Panc1 (cell line): ENCODE measurements around the gene WDR90. TPM values are rescaled to one million over a fixed set of nuclear protein-coding genes. Genes with fewer than 3 reads are reported as not detected.

ENCODE experiments used
- ATAC-seq: fragments of 200-7000 bp; cut with Tn5 transposase; 2 replicates; pipeline ENCODE4 v1.9.1; 2020; ENCODE audit warnings: mild to moderate bottlenecking, moderate library complexity
- BruUV-seq: library from RNA; stranded (reverse); fragments of 400-500 nt; replicated peaks from 2 replicates; lab custom pipeline; 2021; lab: Mats Ljungman, UMichigan
- CTCF ChIA-PET: fragments of 300-600 bp; sonication (Branson Sonifier 250); formaldehyde crosslinking; loops from one replicate; lab custom pipeline; 2022; ENCODE audit warnings: antibody characterized with exemption; lab: Charles Lee
- POLR2A ChIA-PET: fragments of 300-600 bp; sonication (Branson Sonifier 250); formaldehyde crosslinking; loops from one replicate; lab custom pipeline; 2022; ENCODE audit warnings: antibody characterized with exemption; lab: Charles Lee
- DNase-seq: peaks from one replicate; pipeline ENCODE4 v3.0.0-alpha.2; 2010; ENCODE audit warnings: low read depth, low spot score
- H3K27ac ChIP-seq: 2 replicates; pipeline ENCODE4 v1.5.1; 2011; ENCODE audit warnings: mild to moderate bottlenecking, low read length, inconsistent platforms
- H3K27me3 ChIP-seq: fragments of 200-500 bp; sonication (Bioruptor generic); 2 replicates; pipeline ENCODE4 v1.6.0; 2014; ENCODE audit warnings: low read length, inconsistent platforms; ENCODE audit not compliant: control insufficient read depth, insufficient read depth
- H3K36me3 ChIP-seq: fragments of 200-500 bp; sonication (Bioruptor generic); 2 replicates; pipeline ENCODE4 v1.5.1; 2014; ENCODE audit warnings: inconsistent platforms, mild to moderate bottlenecking, low read length, moderate library complexity; ENCODE audit not compliant: control insufficient read depth, insufficient read depth
- H3K4me1 ChIP-seq: 2 replicates; pipeline ENCODE4 v1.5.1; 2011; ENCODE audit warnings: inconsistent platforms, mild to moderate bottlenecking, low read length, moderate library complexity; ENCODE audit not compliant: control insufficient read depth, insufficient read depth
- H3K4me3 ChIP-seq, 2 experiments: 2 replicates each; pipeline ENCODE4 v1.5.1; 2011 to 2012; ENCODE audit warnings: low read depth in 2 of 2, low read length in 2 of 2, mild to moderate bottlenecking in 2 of 2, inconsistent platforms in 1 of 2, moderate library complexity in 1 of 2
- H3K9me3 ChIP-seq: fragments of 200-500 bp; sonication (Bioruptor generic); 2 replicates; pipeline ENCODE4 v1.5.1; 2014; ENCODE audit warnings: low read depth, mild to moderate bottlenecking, inconsistent platforms, low read length, moderate library complexity; ENCODE audit not compliant: control insufficient read depth, insufficient read depth
- POLR2AphosphoS5 ChIP-seq: IDR thresholded peaks from 2 replicates; pipeline ENCODE4 v1.6.1; 2012; ENCODE audit warnings: mild to moderate bottlenecking, low read depth, low read length, moderate library complexity
- SIN3A ChIP-seq: IDR thresholded peaks from 2 replicates; pipeline ENCODE4 v1.6.1; 2012; ENCODE audit warnings: low read depth, mild to moderate bottlenecking, low read length, moderate library complexity, borderline replicate concordance; ENCODE audit not compliant: insufficient read depth
- TCF7L2 ChIP-seq: IDR thresholded peaks from 2 replicates; pipeline ENCODE4 v1.6.1; 2011; ENCODE audit warnings: mild to moderate bottlenecking, low read depth, low read length, inconsistent platforms
- in situ Hi-C: cut with HindIII; loops from 2 replicates; pipeline ENCODE4 v1.10.0; 2016; ENCODE audit warnings: low sequenced_read_pairs, low pct_unique_long_range_greater_than_20kb
- intact Hi-C: fragments of 100-400 bp; cut with micrococcal nuclease; formaldehyde crosslinking; loops from one replicate; pipeline ENCODE4 v1.10.0; 2022; ENCODE audit not compliant: unreplicated experiment
- total RNA-seq: library from RNA; stranded (reverse); gene quantifications from one replicate; pipeline ENCODE4 v1.2.1, GENCODE V29; 2021; ENCODE audit not compliant: unreplicated experiment
- TF ChIP-seq, protein P1 (sequence below): fragments of 450-650 bp; IDR thresholded peaks from 2 replicates; pipeline ENCODE4 v1.5.1; 2017; ENCODE audit warnings: mild to moderate bottlenecking
- TF ChIP-seq, protein P2 (sequence below), 2 experiments: IDR thresholded peaks; 2 replicates each; pipeline ENCODE4 v1.6.1; 2011 to 2012; ENCODE audit warnings: low read depth in 2 of 2, control low read depth in 1 of 2, low read length in 1 of 2, mild to moderate bottlenecking in 1 of 2, moderate library complexity in 1 of 2; ENCODE audit not compliant: insufficient read depth in 1 of 2

Gene WDR90
- total RNA-seq, 1 experiment from 2014 or later, result 58.9 TPM

DNA sequence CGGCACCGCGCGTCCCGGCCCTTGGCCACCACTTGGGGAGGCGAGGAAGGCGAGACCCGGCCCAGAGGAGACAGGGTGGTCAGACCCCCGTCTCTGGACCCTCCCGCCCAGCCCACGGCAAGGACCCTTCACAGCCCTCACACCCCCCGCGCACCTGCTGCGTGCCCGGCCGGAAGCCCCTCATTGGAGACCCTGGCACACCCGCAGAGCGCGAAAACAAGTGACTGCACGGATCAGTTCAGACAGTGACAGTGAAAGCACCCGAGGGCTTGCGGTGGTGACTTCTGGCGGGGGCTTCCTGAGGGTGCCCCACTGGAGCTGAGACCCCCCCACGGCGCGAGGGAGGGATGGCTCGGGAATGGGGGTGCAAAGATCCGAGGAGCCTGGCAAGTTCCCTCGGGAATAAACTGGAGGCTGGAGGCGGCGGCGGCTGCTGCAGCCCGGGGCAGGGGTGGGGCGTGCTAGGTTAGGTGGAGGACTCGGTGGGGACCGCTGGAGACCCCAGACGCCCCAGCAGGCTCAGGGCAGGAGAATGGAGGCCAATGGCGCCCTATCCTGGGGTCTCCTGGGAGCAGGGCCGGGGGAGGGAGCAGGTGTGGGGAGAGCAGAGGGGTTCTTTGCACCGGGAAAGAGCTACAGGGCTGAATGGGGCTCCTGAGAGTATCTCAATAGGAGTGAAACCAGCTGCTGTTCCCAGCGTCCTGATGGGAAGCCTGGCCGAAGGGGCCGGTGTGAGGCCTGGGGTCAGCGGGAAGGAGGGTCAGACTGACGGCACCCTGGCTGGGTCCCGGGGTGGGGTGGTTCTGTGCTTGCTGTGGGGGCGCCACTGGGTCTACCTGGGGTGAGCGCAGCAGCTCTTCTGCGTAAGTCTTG is 57.3 kb downstream of the WDR90 start:
- peak overlapping the region; percentile 33 to 56 for H3K4me3 ChIP-seq

DNA sequence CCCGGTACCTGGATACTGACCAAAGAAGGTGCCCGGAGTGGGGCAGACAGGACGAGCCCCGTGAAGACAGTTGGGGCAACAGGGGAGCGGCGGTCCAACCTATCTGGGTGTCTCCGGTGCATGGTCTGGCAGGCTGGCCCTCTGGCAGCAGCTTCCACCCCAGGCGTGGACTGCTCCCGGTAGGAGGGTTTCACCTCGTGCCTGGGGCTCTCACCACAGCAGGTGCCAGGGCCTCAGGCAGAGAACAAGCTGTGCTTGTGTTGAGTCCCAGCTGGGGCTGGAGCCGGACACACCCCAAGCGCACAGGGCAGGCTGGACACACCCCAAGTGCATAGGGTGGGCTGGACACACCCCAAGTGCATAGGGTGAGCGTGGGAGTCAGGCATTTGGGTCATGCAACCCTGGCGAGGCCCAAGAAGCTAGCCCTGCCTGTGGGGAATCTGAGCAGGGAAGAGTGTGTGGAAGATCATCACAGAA is 57.9 kb downstream of the WDR90 start:
- no peaks in the 10 kb centered on the region for H3K27me3 ChIP-seq
- peak overlapping the region in 1 of 2 experiments; percentile 56; a peak in 1 of 4 replicates for H3K4me3 ChIP-seq
- no peaks in the 10 kb centered on the region for H3K9me3 ChIP-seq
- TF ChIP-seq, protein P1, sequence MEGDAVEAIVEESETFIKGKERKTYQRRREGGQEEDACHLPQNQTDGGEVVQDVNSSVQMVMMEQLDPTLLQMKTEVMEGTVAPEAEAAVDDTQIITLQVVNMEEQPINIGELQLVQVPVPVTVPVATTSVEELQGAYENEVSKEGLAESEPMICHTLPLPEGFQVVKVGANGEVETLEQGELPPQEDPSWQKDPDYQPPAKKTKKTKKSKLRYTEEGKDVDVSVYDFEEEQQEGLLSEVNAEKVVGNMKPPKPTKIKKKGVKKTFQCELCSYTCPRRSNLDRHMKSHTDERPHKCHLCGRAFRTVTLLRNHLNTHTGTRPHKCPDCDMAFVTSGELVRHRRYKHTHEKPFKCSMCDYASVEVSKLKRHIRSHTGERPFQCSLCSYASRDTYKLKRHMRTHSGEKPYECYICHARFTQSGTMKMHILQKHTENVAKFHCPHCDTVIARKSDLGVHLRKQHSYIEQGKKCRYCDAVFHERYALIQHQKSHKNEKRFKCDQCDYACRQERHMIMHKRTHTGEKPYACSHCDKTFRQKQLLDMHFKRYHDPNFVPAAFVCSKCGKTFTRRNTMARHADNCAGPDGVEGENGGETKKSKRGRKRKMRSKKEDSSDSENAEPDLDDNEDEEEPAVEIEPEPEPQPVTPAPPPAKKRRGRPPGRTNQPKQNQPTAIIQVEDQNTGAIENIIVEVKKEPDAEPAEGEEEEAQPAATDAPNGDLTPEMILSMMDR, result no peak
- TF ChIP-seq POLR2AphosphoS5 (no peak), SIN3A (no peak), TCF7L2 (no peak)
- TF ChIP-seq, protein P2, sequence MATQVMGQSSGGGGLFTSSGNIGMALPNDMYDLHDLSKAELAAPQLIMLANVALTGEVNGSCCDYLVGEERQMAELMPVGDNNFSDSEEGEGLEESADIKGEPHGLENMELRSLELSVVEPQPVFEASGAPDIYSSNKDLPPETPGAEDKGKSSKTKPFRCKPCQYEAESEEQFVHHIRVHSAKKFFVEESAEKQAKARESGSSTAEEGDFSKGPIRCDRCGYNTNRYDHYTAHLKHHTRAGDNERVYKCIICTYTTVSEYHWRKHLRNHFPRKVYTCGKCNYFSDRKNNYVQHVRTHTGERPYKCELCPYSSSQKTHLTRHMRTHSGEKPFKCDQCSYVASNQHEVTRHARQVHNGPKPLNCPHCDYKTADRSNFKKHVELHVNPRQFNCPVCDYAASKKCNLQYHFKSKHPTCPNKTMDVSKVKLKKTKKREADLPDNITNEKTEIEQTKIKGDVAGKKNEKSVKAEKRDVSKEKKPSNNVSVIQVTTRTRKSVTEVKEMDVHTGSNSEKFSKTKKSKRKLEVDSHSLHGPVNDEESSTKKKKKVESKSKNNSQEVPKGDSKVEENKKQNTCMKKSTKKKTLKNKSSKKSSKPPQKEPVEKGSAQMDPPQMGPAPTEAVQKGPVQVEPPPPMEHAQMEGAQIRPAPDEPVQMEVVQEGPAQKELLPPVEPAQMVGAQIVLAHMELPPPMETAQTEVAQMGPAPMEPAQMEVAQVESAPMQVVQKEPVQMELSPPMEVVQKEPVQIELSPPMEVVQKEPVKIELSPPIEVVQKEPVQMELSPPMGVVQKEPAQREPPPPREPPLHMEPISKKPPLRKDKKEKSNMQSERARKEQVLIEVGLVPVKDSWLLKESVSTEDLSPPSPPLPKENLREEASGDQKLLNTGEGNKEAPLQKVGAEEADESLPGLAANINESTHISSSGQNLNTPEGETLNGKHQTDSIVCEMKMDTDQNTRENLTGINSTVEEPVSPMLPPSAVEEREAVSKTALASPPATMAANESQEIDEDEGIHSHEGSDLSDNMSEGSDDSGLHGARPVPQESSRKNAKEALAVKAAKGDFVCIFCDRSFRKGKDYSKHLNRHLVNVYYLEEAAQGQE (IDR thresholded peaks at IDR 0.05; ENCODE audit: insufficient read depth in 1 of 2, low read depth in 2 of 2, low read length in 1 of 2), result no peak
- intact Hi-C loops (no loop called here), in situ Hi-C loops (no loop called here)
- H3K36me3 ChIP-seq, result peaks cover 5% of the 10 kb centered on the region; the same call in 1 of the 2 replicates
- BruUV-seq, result no TSS peak
- POLR2A ChIA-PET, result no interaction called here
- ATAC-seq (peak; percentile 4; the same call in 1 of the 2 replicates), DNase-seq (no peak)
- CTCF ChIA-PET, result interaction anchor here (0.5 kb wide), 1 partner anchor 36 kb away, joined by 3 read pairs; no protein-coding TSS in a partner anchor
- H3K27ac ChIP-seq, result no peak overlapping the region
- peaks cover 29% of the 10 kb centered on the region for H3K4me1 ChIP-seq

More for the DNA sequence above, 57.3 kb downstream of the WDR90 start:
- BruUV-seq, result no TSS peak
- intact Hi-C loops, result no loop called here
- ChIA-PET CTCF (no interaction called here), POLR2A (no interaction called here)
- Histone ChIP-seq H3K27me3 (no peaks in the 10 kb centered on the region), H3K36me3 (peaks cover 5% of the 10 kb centered on the region; the same call in 1 of the 2 replicates), H3K9me3 (no peaks in the 10 kb centered on the region), H3K4me1 (peaks cover 23% of the 10 kb centered on the region), H3K27ac (no peak overlapping the region)
- TF ChIP-seq TCF7L2 (no peak), SIN3A (no peak), POLR2AphosphoS5 (no peak)
- TF ChIP-seq, protein P2 (IDR thresholded peaks at IDR 0.05; ENCODE audit: insufficient read depth in 1 of 2, low read depth in 2 of 2, low read length in 1 of 2), result no peak
- TF ChIP-seq, protein P1, result no peak
- DNase-seq (no peak), ATAC-seq (peak; percentile 32)
- in situ Hi-C loops, result no loop called here
